Measurements from ENCODE around the gene FXYD5. TPM values are rescaled to one million over a fixed set of nuclear protein-coding genes. Genes with fewer than 3 reads are reported as not detected.

Gene FXYD5
- total and polyA plus RNA-seq, 10 of the 15 experiments (the other 5 are each of a cell fraction or from before 2014, with no cell fraction given), result 30.0 to 159 (median 93.9) TPM

- H3K4me1 ChIP-seq (ENCODE audit: control insufficient read depth, insufficient read depth, low read length), result peaks cover 1% of the 10 kb centered on the region
Observed at GRCh38 chr19:35115177-35115951, 39.2 kb upstream of the FXYD5 start, which contains the start of gene FXYD3. TSS of gene FXYD3 (plus strand) at chr19:35115823. CDS start at chr19:35119377, 3,554 bp downstream.

More at GRCh38 chr19:35115177-35115951, 39.2 kb upstream of the FXYD5 start, which contains the start of gene FXYD3:
- RAD21 ChIA-PET (ENCODE audit: unreplicated experiment), result interaction anchor here (1.0 to 1.6 kb wide), 3 partner anchors 20 to 49 kb away, joined by 3 to 8 read pairs (median 3); no protein-coding TSS in a partner anchor
- BruUV-seq (replicated peaks), result no TSS peak
- FAIRE-seq, result no peak
- DNase-seq (ENCODE audit: low read depth, low spot score), result no peak
- POLR2A ChIA-PET, result interaction anchor here (0.5 kb wide), 1 partner anchor 170 kb away, joined by 5 read pairs; no protein-coding TSS in a partner anchor
- H3K4me2 ChIP-seq (ENCODE audit: control insufficient read depth, insufficient read depth), result peak within 1 kb of the TSS; percentile 48; the same call in 1 of the 2 replicates
- no peaks in the 10 kb centered on the region for H3K36me3 ChIP-seq (ENCODE audit: control insufficient read depth in 2 of 2, insufficient read depth in 2 of 2, low read length in 1 of 2)
- no peaks in the 10 kb centered on the region for H4K20me1 ChIP-seq (ENCODE audit: control insufficient read depth, insufficient read depth)
- intact Hi-C loops (cut with micrococcal nuclease; ENCODE audit: unreplicated experiment), result no loop called here
- H2AFZ ChIP-seq (ENCODE audit: control insufficient read depth, low read depth, low read length), result peak within 1 kb of the TSS; percentile 72
- CTCF ChIA-PET, result interaction anchor here (0.8 to 6.4 kb wide), 12 partner anchors 7 to 134 kb away, joined by 3 to 75 read pairs (median 4); partner anchors contain the start of genes FXYD7 and LGI4
- 43% methylated on average over 13 of the region's 14 CpGs for WGBS (ENCODE audit: insufficient coverage, insufficient replicate concordance, low lambda C conversion rate, missing lambda C conversion rate)
- no peak within 1 kb of the TSS for H3K4me3 ChIP-seq
- in situ Hi-C loops (cut with MboI), result no loop called here
- H3K27me3 ChIP-seq (replicated peaks in 1 of 2; ENCODE audit: control insufficient read depth in 2 of 2, insufficient read depth in 2 of 2, low read length in 1 of 2), result no peaks in the 10 kb centered on the region
- H3K9me3 ChIP-seq (replicated peaks; ENCODE audit: control insufficient read depth, insufficient read depth, low read length), result no peaks in the 10 kb centered on the region
- no peaks in the 10 kb centered on the region for H3K79me2 ChIP-seq (ENCODE audit: control insufficient read depth, insufficient read depth, low read length)
- TF ChIP-seq SMC3 (IDR thresholded peaks at IDR 0.05; ENCODE audit: borderline replicate concordance, low read length) (no peak), SUZ12 (IDR thresholded peaks at IDR 0.05; ENCODE audit: unreplicated experiment) (no peak), ZNF274 (IDR thresholded peaks at IDR 0.05; ENCODE audit: insufficient read depth, insufficient read length) (no peak), ESRRA (IDR thresholded peaks at IDR 0.05; ENCODE audit: low read length) (no peak), HDAC6 (IDR thresholded peaks at IDR 0.05; ENCODE audit: unreplicated experiment) (no peak), ATF7 (IDR thresholded peaks at IDR 0.05; ENCODE audit: low read depth) (no peak), ZNF592 (IDR thresholded peaks at IDR 0.05) (no peak), BRCA1 (IDR thresholded peaks at IDR 0.05; ENCODE audit: low read depth, low read length) (no peak), RUNX3 (IDR thresholded peaks at IDR 0.05; ENCODE audit: low read length) (no peak), MEF2B (IDR thresholded peaks at IDR 0.05; ENCODE audit: partially characterized antibody, poor library complexity, severe bottlenecking) (no peak), EED (IDR thresholded peaks at IDR 0.05; ENCODE audit: low read depth) (no peak), MTA2 (IDR thresholded peaks at IDR 0.05; ENCODE audit: low read depth) (no peak), ZBTB4 (CRISPR knock-in tag; IDR thresholded peaks at IDR 0.05) (no peak), ZNF217 (IDR thresholded peaks at IDR 0.05) (no peak), HDGF (IDR thresholded peaks at IDR 0.05) (no peak), E2F4 (IDR thresholded peaks at IDR 0.05; ENCODE audit: low read depth, low read length) (no peak)
- no peak within 1 kb of the TSS for H3K27ac ChIP-seq (ENCODE audit: control insufficient read depth, insufficient read depth)
- no peak within 1 kb of the TSS for H3K9ac ChIP-seq (ENCODE audit: control insufficient read depth, insufficient read depth, low read length)
- SMC1A ChIA-PET (ENCODE audit: uncharacterized antibody, unreplicated experiment), result interaction anchor here (1.0 to 3.6 kb wide), 4 partner anchors 20 to 26 kb away, joined by 8 to 10 read pairs (median 9); partner anchors contain the start of gene LGI4
- ATAC-seq, result no peak

Measured in GM12878 (cell line).